NB4 (cell line): ENCODE data around the gene SHISAL1.

Experiments
- MYC ChIP-seq: IDR thresholded peaks from 2 replicates; pipeline ENCODE4 v1.6.1; 2011; ENCODE audit warnings: low read depth, low read length
- POLR2A ChIP-seq: IDR thresholded peaks from 2 replicates; pipeline ENCODE4 v1.6.1; 2011; ENCODE audit warnings: mild to moderate bottlenecking; ENCODE audit not compliant: insufficient read length; ENCODE audit errors: extremely low read depth
- TF ChIP-seq, protein P1 (sequence below): IDR thresholded peaks from one replicate; pipeline ENCODE4 v1.5.1; 2012; ENCODE audit warnings: low read depth, low read length
- TF ChIP-seq, protein P2 (sequence below): IDR thresholded peaks from 2 replicates; pipeline ENCODE4 v1.6.1; 2011; ENCODE audit warnings: low read depth, low read length

DNA sequence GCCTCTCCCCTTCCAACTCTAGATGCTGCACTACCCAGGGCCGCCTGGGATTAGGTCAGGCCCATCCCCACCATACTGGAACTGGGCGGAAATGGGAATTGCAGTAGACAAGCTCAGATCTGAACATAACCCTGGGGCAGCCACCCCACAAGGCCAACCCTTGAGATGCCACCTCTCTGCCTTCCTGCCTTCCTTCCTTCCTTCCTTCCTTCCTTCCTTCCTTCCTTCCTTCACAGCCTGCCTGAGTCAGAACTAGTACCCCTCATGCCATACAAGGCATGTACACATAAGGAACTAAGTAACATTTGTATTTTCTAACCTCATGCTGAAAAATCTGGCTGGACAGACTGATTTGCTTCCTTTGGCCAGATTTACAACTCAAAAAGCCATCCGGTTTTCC, 28.0 kb downstream of the SHISAL1 start:
- TF ChIP-seq, protein P1, sequence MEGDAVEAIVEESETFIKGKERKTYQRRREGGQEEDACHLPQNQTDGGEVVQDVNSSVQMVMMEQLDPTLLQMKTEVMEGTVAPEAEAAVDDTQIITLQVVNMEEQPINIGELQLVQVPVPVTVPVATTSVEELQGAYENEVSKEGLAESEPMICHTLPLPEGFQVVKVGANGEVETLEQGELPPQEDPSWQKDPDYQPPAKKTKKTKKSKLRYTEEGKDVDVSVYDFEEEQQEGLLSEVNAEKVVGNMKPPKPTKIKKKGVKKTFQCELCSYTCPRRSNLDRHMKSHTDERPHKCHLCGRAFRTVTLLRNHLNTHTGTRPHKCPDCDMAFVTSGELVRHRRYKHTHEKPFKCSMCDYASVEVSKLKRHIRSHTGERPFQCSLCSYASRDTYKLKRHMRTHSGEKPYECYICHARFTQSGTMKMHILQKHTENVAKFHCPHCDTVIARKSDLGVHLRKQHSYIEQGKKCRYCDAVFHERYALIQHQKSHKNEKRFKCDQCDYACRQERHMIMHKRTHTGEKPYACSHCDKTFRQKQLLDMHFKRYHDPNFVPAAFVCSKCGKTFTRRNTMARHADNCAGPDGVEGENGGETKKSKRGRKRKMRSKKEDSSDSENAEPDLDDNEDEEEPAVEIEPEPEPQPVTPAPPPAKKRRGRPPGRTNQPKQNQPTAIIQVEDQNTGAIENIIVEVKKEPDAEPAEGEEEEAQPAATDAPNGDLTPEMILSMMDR = no peak
- no peak for TF ChIP-seq POLR2A
- TF ChIP-seq MYC = no peak
- TF ChIP-seq, protein P2, sequence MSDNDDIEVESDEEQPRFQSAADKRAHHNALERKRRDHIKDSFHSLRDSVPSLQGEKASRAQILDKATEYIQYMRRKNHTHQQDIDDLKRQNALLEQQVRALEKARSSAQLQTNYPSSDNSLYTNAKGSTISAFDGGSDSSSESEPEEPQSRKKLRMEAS = no peak
